Liver (tissue), 9 donors: ENCODE measurements around the gene GLIS1. TPM values are rescaled to one million over a fixed set of nuclear protein-coding genes. Genes with fewer than 3 reads are reported as not detected.

Experiments used
- DNase-seq: peaks from one replicate; pipeline ENCODE4 v3.0.0-alpha.2; 2017; ENCODE audit warnings: low spot score
- H3K27ac ChIP-seq, 2 donors: one replicate each; pipeline ENCODE4 v1.7.0; 2013; ENCODE audit warnings: inconsistent platforms in 2 of 2, low read length in 2 of 2, control low read depth in 1 of 2, low read depth in 1 of 2, mild to moderate bottlenecking in 1 of 2
- H3K27me3 ChIP-seq, 4 donors: one replicate each; pipeline versions ENCODE4 v1.6.1 to v1.7.0; 2013; ENCODE audit warnings: low read length in 3 of 4, inconsistent platforms in 1 of 4, mild to moderate bottlenecking in 1 of 4, moderate library complexity in 1 of 4; ENCODE audit not compliant: control insufficient read depth in 4 of 4, insufficient read depth in 4 of 4
- H3K36me3 ChIP-seq, 4 donors: one replicate each; pipeline versions ENCODE4 v1.6.1 to v1.7.0; 2013; ENCODE audit warnings: low read length in 3 of 4, mild to moderate bottlenecking in 3 of 4, low read depth in 1 of 4, moderate library complexity in 1 of 4; ENCODE audit not compliant: control insufficient read depth in 4 of 4, insufficient read depth in 3 of 4
- H3K4me1 ChIP-seq, 4 donors: one replicate each; pipeline versions ENCODE4 v1.6.1 to v1.7.0; 2013; ENCODE audit warnings: low read length in 3 of 4, mild to moderate bottlenecking in 3 of 4, moderate library complexity in 1 of 4; ENCODE audit not compliant: control insufficient read depth in 4 of 4, insufficient read depth in 4 of 4
- H3K4me3 ChIP-seq, 3 donors: one replicate each; pipeline versions ENCODE4 v1.6.1 to v1.7.0; 2013; ENCODE audit warnings: low read length in 3 of 3, control low read depth in 1 of 3, low read depth in 1 of 3, mild to moderate bottlenecking in 1 of 3
- H3K9ac ChIP-seq, 2 donors: one replicate each; pipeline ENCODE4 v1.7.0; 2013; ENCODE audit warnings: low read length in 2 of 2, mild to moderate bottlenecking in 2 of 2, moderate library complexity in 2 of 2, control low read depth in 1 of 2, low read depth in 1 of 2
- H3K9me3 ChIP-seq, 4 donors: one replicate each; pipeline versions ENCODE4 v1.6.1 to v1.7.0; 2013; ENCODE audit warnings: low read length in 3 of 4; ENCODE audit not compliant: control insufficient read depth in 4 of 4
- ATF3 ChIP-seq: IDR thresholded peaks from 2 replicates; pipeline ENCODE4 v1.6.1; 2016; ENCODE audit warnings: antibody characterized with exemption
- EGR1 ChIP-seq, 2 donors: IDR thresholded peaks; 2 replicates each; pipeline ENCODE4 v1.6.1; 2016 to 2018; ENCODE audit warnings: antibody characterized with exemption in 2 of 2, low read depth in 2 of 2
- FOXA1 ChIP-seq: IDR thresholded peaks from 2 replicates; pipeline ENCODE4 v1.6.1; 2016; ENCODE audit warnings: antibody characterized with exemption
- FOXA2 ChIP-seq: IDR thresholded peaks from 2 replicates; pipeline ENCODE4 v1.6.1; 2016; ENCODE audit warnings: antibody characterized with exemption
- GABPA ChIP-seq, 2 donors: IDR thresholded peaks in 1 of 2; conservative IDR thresholded peaks in 1 of 2; 2 replicates each; pipeline ENCODE4 v1.6.1; 2016; ENCODE audit warnings: antibody characterized with exemption in 2 of 2, mild to moderate bottlenecking in 1 of 2, moderate library complexity in 1 of 2
- HNF4A ChIP-seq, 2 donors: conservative IDR thresholded peaks; 2 replicates each; pipeline ENCODE4 v1.6.1; 2016; ENCODE audit warnings: antibody characterized with exemption in 2 of 2, mild to moderate bottlenecking in 2 of 2
- HNF4G ChIP-seq: IDR thresholded peaks from 2 replicates; pipeline ENCODE4 v1.6.1; 2016; ENCODE audit warnings: antibody characterized with exemption
- JUND ChIP-seq, 2 donors: IDR thresholded peaks; 2 replicates each; pipeline ENCODE4 v1.6.1; 2016; ENCODE audit warnings: antibody characterized with exemption in 2 of 2
- MAX ChIP-seq: IDR thresholded peaks from 2 replicates; pipeline ENCODE4 v1.6.1; 2016; ENCODE audit warnings: antibody characterized with exemption
- NR2F2 ChIP-seq: IDR thresholded peaks from 2 replicates; pipeline ENCODE4 v1.6.1; 2016; ENCODE audit warnings: antibody characterized with exemption
- RAD21 ChIP-seq, 2 donors: IDR thresholded peaks; 2 replicates each; pipeline ENCODE4 v1.6.1; 2016; ENCODE audit warnings: antibody characterized with exemption in 2 of 2, mild to moderate bottlenecking in 2 of 2
- RXRA ChIP-seq, 2 donors: IDR thresholded peaks; 2 replicates each; pipeline ENCODE4 v1.6.1; 2017 to 2018; ENCODE audit warnings: antibody characterized with exemption in 2 of 2, mild to moderate bottlenecking in 1 of 2
- SP1 ChIP-seq: IDR thresholded peaks from 2 replicates; pipeline ENCODE4 v1.6.1; 2018; ENCODE audit warnings: antibody characterized with exemption, mild to moderate bottlenecking
- TAF1 ChIP-seq: conservative IDR thresholded peaks from 2 replicates; pipeline ENCODE4 v1.6.1; 2016; ENCODE audit warnings: antibody characterized with exemption, mild to moderate bottlenecking
- YY1 ChIP-seq: IDR thresholded peaks from 2 replicates; pipeline ENCODE4 v1.6.1; 2016; ENCODE audit warnings: antibody characterized with exemption, mild to moderate bottlenecking
- ZBTB33 ChIP-seq: IDR thresholded peaks from 2 replicates; pipeline ENCODE4 v1.6.1; 2016; ENCODE audit warnings: antibody characterized with exemption
- polyA plus RNA-seq, 2 donors: library from polyadenylated mRNA; stranded (reverse) in 1 of 2; unstranded in 1 of 2; fragments of 200-250 nt in 1 of 2; fragments of >200 nt in 1 of 2; fragmentation: Nextera tagmentation in 1 of 2; extraction: Ambion mirVana in 1 of 2; gene quantifications; one replicate each; pipeline versions ENCODE4 v1.2.1 to v1.2.3, GENCODE V29; 2013 to 2015
- total RNA-seq, 2 donors: library from RNA; depleted of rRNA; stranded (reverse); fragments of >200 nt; gene quantifications; one replicate each; pipeline ENCODE4 v1.2.3, GENCODE V29; 2014
- TF ChIP-seq, protein P1 (sequence below): IDR thresholded peaks from 2 replicates; pipeline ENCODE4 v1.6.1; 2016; ENCODE audit warnings: antibody characterized with exemption, mild to moderate bottlenecking
- TF ChIP-seq, protein P2 (sequence below): fragments of 150-350 bp; IDR thresholded peaks from 2 replicates; pipeline ENCODE4 v1.5.1; 2017; ENCODE audit warnings: improper control_type of control experiment, low read depth, low read length; ENCODE audit not compliant: missing input control
- donor health status: healthy.
- donor health status: healthy.
- donor health status: healthy.
- donor health status: healthy.
- donor health status: healthy.

Gene GLIS1
- total and polyA plus RNA-seq, 4 donors, result under 0.01 to 0.05 TPM; not detected in 2

DNA sequence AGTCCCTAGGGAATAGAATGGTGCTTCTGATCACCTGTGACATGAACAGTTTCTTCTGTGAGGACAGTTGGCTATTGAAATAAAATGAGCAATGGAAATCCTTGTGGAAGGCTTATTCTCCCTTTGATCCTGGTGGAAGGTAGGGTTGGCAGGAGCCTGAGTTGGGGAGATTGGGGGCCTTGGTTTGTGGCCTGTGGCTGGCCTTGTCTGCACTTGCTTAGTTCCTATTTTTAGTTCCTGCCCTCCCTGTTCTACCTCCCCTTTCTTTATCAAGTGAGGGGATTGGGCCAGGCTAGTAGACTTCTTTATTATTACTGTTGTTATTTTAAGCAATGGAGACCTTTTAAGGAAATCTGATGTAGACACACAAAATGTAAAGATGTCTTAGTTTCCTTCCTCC is 271.6 kb downstream of the GLIS1 start:
- TF ChIP-seq HNF4G (no peak), HNF4A (conservative IDR thresholded peaks at IDR 0.05) (no peak), GABPA (IDR thresholded peaks at IDR 0.05 in 1 of 2, conservative IDR thresholded peaks at IDR 0.05 in 1 of 2) (no peak), EGR1 (IDR thresholded peaks at IDR 0.05; ENCODE audit: low read depth in 2 of 2) (no peak), NR2F2 (no peak), TAF1 (no peak), MAX (no peak), ZBTB33 (no peak), JUND (IDR thresholded peaks at IDR 0.05) (no peak), FOXA2 (no peak), SP1 (no peak), YY1 (no peak), RAD21 (IDR thresholded peaks at IDR 0.05) (no peak), ATF3 (no peak), FOXA1 (no peak), RXRA (IDR thresholded peaks at IDR 0.05) (no peak)
- TF ChIP-seq, protein P1, sequence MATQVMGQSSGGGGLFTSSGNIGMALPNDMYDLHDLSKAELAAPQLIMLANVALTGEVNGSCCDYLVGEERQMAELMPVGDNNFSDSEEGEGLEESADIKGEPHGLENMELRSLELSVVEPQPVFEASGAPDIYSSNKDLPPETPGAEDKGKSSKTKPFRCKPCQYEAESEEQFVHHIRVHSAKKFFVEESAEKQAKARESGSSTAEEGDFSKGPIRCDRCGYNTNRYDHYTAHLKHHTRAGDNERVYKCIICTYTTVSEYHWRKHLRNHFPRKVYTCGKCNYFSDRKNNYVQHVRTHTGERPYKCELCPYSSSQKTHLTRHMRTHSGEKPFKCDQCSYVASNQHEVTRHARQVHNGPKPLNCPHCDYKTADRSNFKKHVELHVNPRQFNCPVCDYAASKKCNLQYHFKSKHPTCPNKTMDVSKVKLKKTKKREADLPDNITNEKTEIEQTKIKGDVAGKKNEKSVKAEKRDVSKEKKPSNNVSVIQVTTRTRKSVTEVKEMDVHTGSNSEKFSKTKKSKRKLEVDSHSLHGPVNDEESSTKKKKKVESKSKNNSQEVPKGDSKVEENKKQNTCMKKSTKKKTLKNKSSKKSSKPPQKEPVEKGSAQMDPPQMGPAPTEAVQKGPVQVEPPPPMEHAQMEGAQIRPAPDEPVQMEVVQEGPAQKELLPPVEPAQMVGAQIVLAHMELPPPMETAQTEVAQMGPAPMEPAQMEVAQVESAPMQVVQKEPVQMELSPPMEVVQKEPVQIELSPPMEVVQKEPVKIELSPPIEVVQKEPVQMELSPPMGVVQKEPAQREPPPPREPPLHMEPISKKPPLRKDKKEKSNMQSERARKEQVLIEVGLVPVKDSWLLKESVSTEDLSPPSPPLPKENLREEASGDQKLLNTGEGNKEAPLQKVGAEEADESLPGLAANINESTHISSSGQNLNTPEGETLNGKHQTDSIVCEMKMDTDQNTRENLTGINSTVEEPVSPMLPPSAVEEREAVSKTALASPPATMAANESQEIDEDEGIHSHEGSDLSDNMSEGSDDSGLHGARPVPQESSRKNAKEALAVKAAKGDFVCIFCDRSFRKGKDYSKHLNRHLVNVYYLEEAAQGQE, result no peak
- TF ChIP-seq, protein P2, sequence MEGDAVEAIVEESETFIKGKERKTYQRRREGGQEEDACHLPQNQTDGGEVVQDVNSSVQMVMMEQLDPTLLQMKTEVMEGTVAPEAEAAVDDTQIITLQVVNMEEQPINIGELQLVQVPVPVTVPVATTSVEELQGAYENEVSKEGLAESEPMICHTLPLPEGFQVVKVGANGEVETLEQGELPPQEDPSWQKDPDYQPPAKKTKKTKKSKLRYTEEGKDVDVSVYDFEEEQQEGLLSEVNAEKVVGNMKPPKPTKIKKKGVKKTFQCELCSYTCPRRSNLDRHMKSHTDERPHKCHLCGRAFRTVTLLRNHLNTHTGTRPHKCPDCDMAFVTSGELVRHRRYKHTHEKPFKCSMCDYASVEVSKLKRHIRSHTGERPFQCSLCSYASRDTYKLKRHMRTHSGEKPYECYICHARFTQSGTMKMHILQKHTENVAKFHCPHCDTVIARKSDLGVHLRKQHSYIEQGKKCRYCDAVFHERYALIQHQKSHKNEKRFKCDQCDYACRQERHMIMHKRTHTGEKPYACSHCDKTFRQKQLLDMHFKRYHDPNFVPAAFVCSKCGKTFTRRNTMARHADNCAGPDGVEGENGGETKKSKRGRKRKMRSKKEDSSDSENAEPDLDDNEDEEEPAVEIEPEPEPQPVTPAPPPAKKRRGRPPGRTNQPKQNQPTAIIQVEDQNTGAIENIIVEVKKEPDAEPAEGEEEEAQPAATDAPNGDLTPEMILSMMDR, result no peak
- no peaks in the 10 kb centered on the region for H3K4me1 ChIP-seq
- no peaks in the 10 kb centered on the region for H3K36me3 ChIP-seq
- H3K4me3 ChIP-seq, result no peak overlapping the region
- H3K9me3 ChIP-seq, result no peaks in the 10 kb centered on the region
- H3K27me3 ChIP-seq, result no peaks in the 10 kb centered on the region
- H3K27ac ChIP-seq, result no peak overlapping the region
- H3K9ac ChIP-seq, result no peak overlapping the region
- DNase-seq, result no peak
